GM12878 (cell line): ENCODE measurements around the gene FXYD3. TPM values are rescaled to one million over a fixed set of nuclear protein-coding genes. Genes with fewer than 3 reads are reported as not detected.

Experiments
- ASH2L ChIP-seq: fragments of 300-600, 200-600 bp; sonication (generic); IDR thresholded peaks from 2 replicates; pipeline ENCODE4 v1.6.1; 2017; ENCODE audit warnings: low read depth, mild to moderate bottlenecking, borderline replicate concordance
- BACH1 ChIP-seq: fragments of 450-650 bp; IDR thresholded peaks from 2 replicates; pipeline ENCODE4 v1.6.1; 2017; ENCODE audit warnings: mild to moderate bottlenecking, borderline replicate concordance
- BHLHE40 ChIP-seq, 2 experiments: fragments of 450-650 bp in 1 of 2; IDR thresholded peaks; 2 replicates each; pipeline ENCODE4 v1.6.1; 2011 to 2017; ENCODE audit warnings: low read depth in 2 of 2, borderline replicate concordance in 1 of 2, improper control_type of control experiment in 1 of 2, low read length in 1 of 2, mild to moderate bottlenecking in 1 of 2
- CREB1 ChIP-seq: IDR thresholded peaks from 2 replicates; pipeline ENCODE4 v1.6.1; 2012; ENCODE audit warnings: low read depth, mild to moderate bottlenecking, inconsistent platforms
- EP300 ChIP-seq, 2 experiments: fragments of 150-350 bp in 1 of 2; IDR thresholded peaks; 2 replicates each; pipeline ENCODE4 v1.6.1; 2011 to 2012; ENCODE audit warnings: low read depth in 2 of 2, low read length in 2 of 2, borderline replicate concordance in 1 of 2, improper control_type of control experiment in 1 of 2, inconsistent platforms in 1 of 2; ENCODE audit not compliant: control insufficient read depth in 1 of 2
- FOS ChIP-seq: IDR thresholded peaks from 3 replicates; pipeline ENCODE4 v1.6.1; 2011; ENCODE audit warnings: borderline replicate concordance; ENCODE audit not compliant: insufficient read length; ENCODE audit errors: extremely low read depth
- FOXK2 ChIP-seq: fragments of 450-650 bp; IDR thresholded peaks from 2 replicates; pipeline ENCODE4 v1.6.1; 2017; ENCODE audit warnings: mild to moderate bottlenecking, moderate library complexity
- GABPA ChIP-seq: IDR thresholded peaks from 2 replicates; pipeline ENCODE4 v1.6.1; 2014; ENCODE audit warnings: antibody characterized with exemption, low read depth, mild to moderate bottlenecking, inconsistent platforms
- HDGF ChIP-seq: fragments of 450-650 bp; IDR thresholded peaks from 2 replicates; pipeline ENCODE4 v1.6.1; 2016; ENCODE audit warnings: antibody characterized with exemption
- MEF2B ChIP-seq: fragments of 450-650 bp; IDR thresholded peaks from 2 replicates; pipeline ENCODE4 v1.6.1; 2018; ENCODE audit warnings: mild to moderate bottlenecking, moderate library complexity; ENCODE audit not compliant: partially characterized antibody, poor library complexity, severe bottlenecking
- RUNX3 ChIP-seq: IDR thresholded peaks from 2 replicates; pipeline ENCODE4 v1.6.1; 2012; ENCODE audit warnings: low read length, inconsistent platforms
- SMC3 ChIP-seq: IDR thresholded peaks from 2 replicates; pipeline ENCODE4 v1.6.1; 2011; ENCODE audit warnings: low read length, improper control_type of control experiment, borderline replicate concordance
- TARDBP ChIP-seq: IDR thresholded peaks from 2 replicates; pipeline ENCODE4 v1.6.1; 2016; ENCODE audit warnings: borderline replicate concordance
- polyA plus RNA-seq, 11 experiments: library from polyadenylated mRNA; depleted of rRNA in 4 of 11; unstranded in 6 of 11; stranded (reverse) in 5 of 11; fragments of >200 nt; fragmentation: Nextera tagmentation in 4 of 11; fragmentation: Illumina TruSeq in 1 of 11; extraction: Ambion mirVana in 4 of 11; extraction: Trizol in 1 of 11; gene quantifications; 1 replicate in 1 of 11; 2 replicates in 10 of 11; pipeline versions ENCODE4 v1.2.1 to v1.2.3, GENCODE V29; 2011 to 2016; ENCODE audit warnings: inconsistent platforms in 2 of 11, missing spikeins in 2 of 11, low read depth in 1 of 11
- total RNA-seq, 4 experiments: library from RNA; depleted of rRNA in 3 of 4; stranded (reverse); fragments of >200 nt in 3 of 4; fragmentation: Illumina TruSeq in 1 of 4; extraction: Trizol in 1 of 4; gene quantifications; 2 replicates each; pipeline versions ENCODE4 v1.2.1 to v1.2.3, GENCODE V29; 2013 to 2021
- TF ChIP-seq, protein P1 (sequence below): fragments of 450-650 bp; IDR thresholded peaks from 2 replicates; pipeline ENCODE4 v1.6.1; 2017; ENCODE audit warnings: mild to moderate bottlenecking
- TF ChIP-seq, protein P2 (sequence below): IDR thresholded peaks from 2 replicates; pipeline ENCODE4 v1.6.1; 2012; ENCODE audit warnings: low read depth, low read length, improper control_type of control experiment
- TF ChIP-seq, protein P3 (sequence below): IDR thresholded peaks from 2 replicates; pipeline ENCODE4 v1.6.1; 2011; ENCODE audit warnings: low read depth, low read length, improper control_type of control experiment, borderline replicate concordance
- TF ChIP-seq, protein P4 (sequence below): fragments of 450-650 bp; formaldehyde crosslinking; IDR thresholded peaks from 2 replicates; pipeline ENCODE4 v1.5.0; 2022; ENCODE audit warnings: mild to moderate bottlenecking, missing genetic modification characterization

FXYD3 gene
- total and polyA plus RNA-seq, 10 of the 15 experiments (the other 5 are each of a cell fraction or from before 2014, with no cell fraction given): 0.09 to 0.44 TPM; not detected in 8

DNA sequence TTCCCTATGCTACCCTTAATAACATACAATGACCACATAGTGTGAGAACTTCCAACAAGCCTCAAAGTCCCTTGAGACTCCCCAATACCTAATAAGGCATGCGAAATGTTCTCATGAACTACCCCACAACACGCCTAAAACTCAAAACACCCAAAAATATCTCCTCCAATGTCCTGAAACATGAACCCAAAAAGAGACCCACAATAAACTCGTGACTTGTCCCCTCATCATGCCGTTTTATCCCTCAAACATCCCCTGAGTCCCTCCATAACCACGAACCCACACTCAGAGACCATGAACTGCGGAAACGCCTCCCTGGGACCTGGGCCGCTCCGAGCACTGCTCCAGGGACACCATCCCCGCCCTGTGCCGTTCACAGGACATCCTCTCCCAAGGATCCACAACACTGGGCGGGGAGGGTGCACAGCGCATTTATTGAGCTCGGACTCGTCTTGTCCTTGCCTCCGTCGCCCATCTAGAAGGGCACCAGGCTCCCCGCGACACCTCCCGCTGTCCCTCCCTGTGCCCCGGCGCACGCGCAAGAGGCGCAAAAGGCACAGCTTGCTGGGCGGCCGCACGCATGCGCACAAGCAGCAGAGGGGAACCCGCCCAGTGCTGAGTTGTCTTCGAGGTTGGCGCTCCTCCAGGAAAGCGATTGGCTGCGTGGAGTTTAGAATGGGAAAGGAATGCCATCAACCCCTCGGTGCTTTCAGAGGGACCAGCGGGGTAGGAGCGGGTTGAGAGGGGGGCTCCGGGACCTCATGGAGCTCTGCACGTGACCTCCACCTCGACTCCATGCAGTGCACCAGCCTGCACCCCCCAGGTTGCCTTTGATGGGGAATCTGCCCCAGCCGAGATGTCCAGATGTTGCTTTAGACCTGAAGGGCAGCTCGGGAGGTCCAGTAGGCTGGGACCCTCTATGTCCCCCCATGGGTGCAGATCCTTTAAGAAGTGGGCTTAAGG is 8.8 kb downstream of the FXYD3 start (continued):
- TF ChIP-seq GABPA (no peak), SMC3 (no peak), TARDBP (no peak), CREB1 (no peak), FOXK2 (no peak), BHLHE40 (IDR thresholded peaks at IDR 0.05; ENCODE audit: borderline replicate concordance in 1 of 2, low read depth in 2 of 2, low read length in 1 of 2) (peak in 1 of 2 experiments; percentile 37; a peak in 1 of 4 replicates), RUNX3 (peak; percentile 52), FOS (no peak), EP300 (IDR thresholded peaks at IDR 0.05; ENCODE audit: borderline replicate concordance in 1 of 2, control insufficient read depth in 1 of 2, low read depth in 2 of 2, low read length in 2 of 2) (no peak), MEF2B (peak; percentile 97), ASH2L (no peak), BACH1 (peak; percentile 70; the same call in 1 of the 2 replicates), HDGF (no peak; the same call in 1 of the 2 replicates)
- TF ChIP-seq, protein P1, sequence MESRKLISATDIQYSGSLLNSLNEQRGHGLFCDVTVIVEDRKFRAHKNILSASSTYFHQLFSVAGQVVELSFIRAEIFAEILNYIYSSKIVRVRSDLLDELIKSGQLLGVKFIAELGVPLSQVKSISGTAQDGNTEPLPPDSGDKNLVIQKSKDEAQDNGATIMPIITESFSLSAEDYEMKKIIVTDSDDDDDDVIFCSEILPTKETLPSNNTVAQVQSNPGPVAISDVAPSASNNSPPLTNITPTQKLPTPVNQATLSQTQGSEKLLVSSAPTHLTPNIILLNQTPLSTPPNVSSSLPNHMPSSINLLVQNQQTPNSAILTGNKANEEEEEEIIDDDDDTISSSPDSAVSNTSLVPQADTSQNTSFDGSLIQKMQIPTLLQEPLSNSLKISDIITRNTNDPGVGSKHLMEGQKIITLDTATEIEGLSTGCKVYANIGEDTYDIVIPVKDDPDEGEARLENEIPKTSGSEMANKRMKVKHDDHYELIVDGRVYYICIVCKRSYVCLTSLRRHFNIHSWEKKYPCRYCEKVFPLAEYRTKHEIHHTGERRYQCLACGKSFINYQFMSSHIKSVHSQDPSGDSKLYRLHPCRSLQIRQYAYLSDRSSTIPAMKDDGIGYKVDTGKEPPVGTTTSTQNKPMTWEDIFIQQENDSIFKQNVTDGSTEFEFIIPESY: no peak
- TF ChIP-seq, protein P2, sequence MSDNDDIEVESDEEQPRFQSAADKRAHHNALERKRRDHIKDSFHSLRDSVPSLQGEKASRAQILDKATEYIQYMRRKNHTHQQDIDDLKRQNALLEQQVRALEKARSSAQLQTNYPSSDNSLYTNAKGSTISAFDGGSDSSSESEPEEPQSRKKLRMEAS: peak; percentile 8; the same call in 1 of the 2 replicates
- TF ChIP-seq, protein P3, sequence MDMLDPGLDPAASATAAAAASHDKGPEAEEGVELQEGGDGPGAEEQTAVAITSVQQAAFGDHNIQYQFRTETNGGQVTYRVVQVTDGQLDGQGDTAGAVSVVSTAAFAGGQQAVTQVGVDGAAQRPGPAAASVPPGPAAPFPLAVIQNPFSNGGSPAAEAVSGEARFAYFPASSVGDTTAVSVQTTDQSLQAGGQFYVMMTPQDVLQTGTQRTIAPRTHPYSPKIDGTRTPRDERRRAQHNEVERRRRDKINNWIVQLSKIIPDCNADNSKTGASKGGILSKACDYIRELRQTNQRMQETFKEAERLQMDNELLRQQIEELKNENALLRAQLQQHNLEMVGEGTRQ: no peak
- TF ChIP-seq, protein P4, sequence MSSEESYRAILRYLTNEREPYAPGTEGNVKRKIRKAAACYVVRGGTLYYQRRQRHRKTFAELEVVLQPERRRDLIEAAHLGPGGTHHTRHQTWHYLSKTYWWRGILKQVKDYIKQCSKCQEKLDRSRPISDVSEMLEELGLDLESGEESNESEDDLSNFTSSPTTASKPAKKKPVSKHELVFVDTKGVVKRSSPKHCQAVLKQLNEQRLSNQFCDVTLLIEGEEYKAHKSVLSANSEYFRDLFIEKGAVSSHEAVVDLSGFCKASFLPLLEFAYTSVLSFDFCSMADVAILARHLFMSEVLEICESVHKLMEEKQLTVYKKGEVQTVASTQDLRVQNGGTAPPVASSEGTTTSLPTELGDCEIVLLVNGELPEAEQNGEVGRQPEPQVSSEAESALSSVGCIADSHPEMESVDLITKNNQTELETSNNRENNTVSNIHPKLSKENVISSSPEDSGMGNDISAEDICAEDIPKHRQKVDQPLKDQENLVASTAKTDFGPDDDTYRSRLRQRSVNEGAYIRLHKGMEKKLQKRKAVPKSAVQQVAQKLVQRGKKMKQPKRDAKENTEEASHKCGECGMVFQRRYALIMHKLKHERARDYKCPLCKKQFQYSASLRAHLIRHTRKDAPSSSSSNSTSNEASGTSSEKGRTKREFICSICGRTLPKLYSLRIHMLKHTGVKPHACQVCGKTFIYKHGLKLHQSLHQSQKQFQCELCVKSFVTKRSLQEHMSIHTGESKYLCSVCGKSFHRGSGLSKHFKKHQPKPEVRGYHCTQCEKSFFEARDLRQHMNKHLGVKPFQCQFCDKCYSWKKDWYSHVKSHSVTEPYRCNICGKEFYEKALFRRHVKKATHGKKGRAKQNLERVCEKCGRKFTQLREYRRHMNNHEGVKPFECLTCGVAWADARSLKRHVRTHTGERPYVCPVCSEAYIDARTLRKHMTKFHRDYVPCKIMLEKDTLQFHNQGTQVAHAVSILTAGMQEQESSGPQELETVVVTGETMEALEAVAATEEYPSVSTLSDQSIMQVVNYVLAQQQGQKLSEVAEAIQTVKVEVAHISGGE (CRISPR knock-in tag): no peak
